HG03064 (cell line): ENCODE data around the gene RHEB.

Source experiments
- ATAC-seq: cut with Tn5 transposase; IDR thresholded peaks from one replicate; pipeline ENCODE4 v1.9.1; 2021; ENCODE audit warnings: low read depth; ENCODE audit not compliant: unreplicated experiment

The RHEB gene

GRCh38 chr7:151423226-151423625 is 96.5 kb downstream of the RHEB start:
- ATAC-seq = no peak

GRCh38 chr7:151422212-151422611 is 97.5 kb downstream of the RHEB start:
- ATAC-seq = no peak

- no peak for ATAC-seq
Observed at GRCh38 chr7:151420144-151420543, 99.6 kb downstream of the RHEB start.

DNA sequence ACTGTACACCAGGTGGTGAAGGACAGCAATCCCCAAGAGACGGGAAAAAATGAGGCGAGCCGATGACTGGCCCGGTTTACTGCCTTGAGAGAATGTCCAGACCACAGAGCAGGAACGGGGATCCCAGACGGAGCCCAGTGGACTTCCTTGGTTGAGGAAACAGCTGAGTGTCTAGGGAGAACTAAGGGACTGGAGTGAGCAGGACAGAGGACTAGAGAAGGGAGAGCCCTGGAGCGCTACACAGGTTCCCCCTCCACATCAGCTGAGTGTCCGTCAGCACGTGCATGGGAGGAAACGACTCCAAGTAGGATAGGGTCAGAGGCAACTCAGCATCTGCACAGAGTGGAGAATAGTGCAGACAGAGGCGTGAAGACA is 102.8 kb downstream of the RHEB start:
- ATAC-seq = no peak

DNA sequence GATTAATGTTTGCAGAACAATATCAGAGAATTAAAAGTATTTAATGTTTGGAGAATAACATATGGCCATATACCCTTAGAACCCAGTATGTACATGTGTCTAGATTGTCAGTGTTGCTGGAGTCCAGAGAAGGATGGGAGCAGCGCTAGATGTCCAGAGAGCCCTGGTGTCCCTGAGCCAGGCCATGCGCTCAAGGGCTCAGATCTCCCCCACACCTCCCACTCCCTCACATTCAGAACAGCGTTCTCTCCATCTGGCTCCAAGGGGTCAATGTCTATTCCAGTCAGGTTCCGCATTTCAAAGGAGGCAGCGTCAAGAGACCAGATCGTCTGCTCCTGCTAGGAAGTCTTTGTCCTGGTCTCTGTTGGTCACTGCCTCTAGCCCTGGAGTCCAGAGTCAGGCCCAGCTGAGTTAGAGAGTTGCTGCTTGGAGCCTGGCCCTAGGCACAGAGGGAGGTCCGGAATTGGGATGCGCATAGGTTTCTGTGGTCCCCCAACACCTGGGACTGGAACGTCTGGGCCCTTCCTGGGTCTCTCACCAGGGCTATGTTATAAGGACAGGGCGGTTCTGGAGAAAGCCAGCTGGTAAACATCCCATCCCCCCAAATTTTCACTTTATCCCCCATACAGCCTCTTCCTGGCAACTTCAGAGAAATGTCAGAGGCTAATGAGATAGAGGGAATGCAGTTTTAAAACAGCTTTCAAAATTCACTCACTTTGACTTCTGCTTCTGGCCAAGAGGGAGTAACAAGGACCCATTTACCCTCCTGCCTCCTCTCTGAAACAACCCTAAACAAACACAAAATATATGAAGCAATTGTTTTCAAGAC is 103.4 kb downstream of the RHEB start:
- ATAC-seq = no peak
